H1 (cell line): ENCODE measurements around the gene SLC27A1.

ENCODE experiments used
- ATF3 ChIP-seq: IDR thresholded peaks from 2 replicates; pipeline ENCODE4 v1.6.1; 2011; ENCODE audit warnings: low read depth, mild to moderate bottlenecking, low read length; ENCODE audit not compliant: insufficient read depth
- CTCF ChIP-seq, 3 experiments: IDR thresholded peaks; 1 replicate in 2 of 3; 2 replicates in 1 of 3; pipeline versions ENCODE4 v1.5.1 to v1.6.1; 2011; ENCODE audit warnings: low read length in 3 of 3, mild to moderate bottlenecking in 3 of 3, inconsistent platforms in 2 of 3, low read depth in 1 of 3, moderate library complexity in 1 of 3; ENCODE audit not compliant: insufficient read depth in 1 of 3; ENCODE audit errors: control extremely low read depth in 1 of 3
- EGR1 ChIP-seq: IDR thresholded peaks from 2 replicates; pipeline ENCODE4 v1.6.1; 2011; ENCODE audit warnings: low read depth, low read length, borderline replicate concordance
- EP300 ChIP-seq, 2 experiments: IDR thresholded peaks; 1 replicate in 1 of 2; 2 replicates in 1 of 2; pipeline ENCODE4 v1.6.1; 2011 to 2012; ENCODE audit warnings: low read depth in 2 of 2, low read length in 2 of 2, mild to moderate bottlenecking in 2 of 2, borderline replicate concordance in 1 of 2, inconsistent platforms in 1 of 2, moderate library complexity in 1 of 2
- KDM1A ChIP-seq: fragments of 200-600, 300-600 bp; sonication (generic); IDR thresholded peaks from 2 replicates; pipeline ENCODE4 v1.7.1; 2016; ENCODE audit warnings: mild to moderate bottlenecking, low read length, borderline replicate concordance
- POLR2AphosphoS5 ChIP-seq: IDR thresholded peaks from 2 replicates; pipeline ENCODE4 v1.6.1; 2011; ENCODE audit warnings: low read depth, low read length
- TBP ChIP-seq: IDR thresholded peaks from 2 replicates; pipeline ENCODE4 v1.6.1; 2011; ENCODE audit warnings: low read depth, low read length, improper control_type of control experiment

GRCh38 chr19:17550076-17550667 lies 79.8 kb downstream of the SLC27A1 start:
- no peak for TF ChIP-seq CTCF (IDR thresholded peaks at IDR 0.05; ENCODE audit: control extremely low read depth in 1 of 3, insufficient read depth in 1 of 3, low read depth in 1 of 3, low read length in 3 of 3)
- TF ChIP-seq EP300 (IDR thresholded peaks at IDR 0.05; ENCODE audit: borderline replicate concordance in 1 of 2, low read depth in 2 of 2, low read length in 2 of 2) = no peak
- TF ChIP-seq ATF3 = no peak
- TF ChIP-seq KDM1A = no peak
- TF ChIP-seq POLR2AphosphoS5 = no peak
- no peak for TF ChIP-seq TBP
- no peak for TF ChIP-seq EGR1
